GM21360 (cell line): Measurements from ENCODE around the gene MST1R.

ENCODE experiments used
- ATAC-seq: cut with Tn5 transposase; IDR thresholded peaks from one replicate; pipeline ENCODE4 v1.9.1; 2021; ENCODE audit warnings: mild to moderate bottlenecking, moderate library complexity; ENCODE audit not compliant: unreplicated experiment

MST1R gene

DNA sequence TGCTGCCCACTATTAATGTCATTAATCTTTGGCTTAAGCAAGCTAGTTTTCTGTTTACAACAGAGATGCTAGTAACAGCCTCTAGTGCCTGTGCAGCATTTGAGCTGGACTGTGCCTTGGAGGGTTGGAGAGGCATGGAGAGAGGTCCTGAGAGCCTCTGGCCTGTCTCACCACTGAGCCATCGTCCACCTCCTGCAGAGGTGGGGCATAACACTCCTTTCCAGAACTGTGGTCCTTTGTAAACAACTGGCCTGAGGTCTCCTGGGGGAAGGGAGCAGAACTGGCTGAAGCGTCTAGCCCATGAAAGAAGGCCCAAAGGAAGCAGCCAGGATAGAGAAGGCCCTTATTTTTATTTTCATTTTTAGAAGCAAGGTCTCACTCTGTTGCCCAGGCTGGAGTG, 24.0 kb downstream of the MST1R start:
- no peak for ATAC-seq

- no peak for ATAC-seq
Observed at GRCh38 chr3:49878686-49879085, 25.0 kb downstream of the MST1R start.

DNA sequence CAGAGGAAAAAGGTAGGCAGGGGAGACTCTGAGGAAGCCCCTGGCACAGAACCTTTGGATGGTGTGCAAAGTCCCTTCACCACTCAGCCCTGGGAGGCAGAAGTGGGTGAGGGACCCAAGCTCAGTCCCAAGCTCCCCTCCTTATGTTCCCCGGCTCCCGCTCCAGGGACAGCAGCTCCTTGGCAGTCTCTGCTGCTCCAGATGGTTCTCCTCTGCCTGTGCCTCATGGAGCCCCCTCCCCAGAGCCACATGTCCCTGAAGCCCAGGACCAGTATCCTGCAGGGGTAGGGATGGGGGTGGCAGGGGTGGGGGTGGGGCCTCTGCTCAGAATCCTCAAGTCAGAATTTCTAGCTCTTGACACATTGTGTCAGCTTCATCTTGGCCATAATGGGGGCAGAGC, 26.0 kb downstream of the MST1R start:
- ATAC-seq: no peak

- ATAC-seq: no peak
Observed at GRCh38 chr3:49876567-49876966, 27.1 kb downstream of the MST1R start.

DNA sequence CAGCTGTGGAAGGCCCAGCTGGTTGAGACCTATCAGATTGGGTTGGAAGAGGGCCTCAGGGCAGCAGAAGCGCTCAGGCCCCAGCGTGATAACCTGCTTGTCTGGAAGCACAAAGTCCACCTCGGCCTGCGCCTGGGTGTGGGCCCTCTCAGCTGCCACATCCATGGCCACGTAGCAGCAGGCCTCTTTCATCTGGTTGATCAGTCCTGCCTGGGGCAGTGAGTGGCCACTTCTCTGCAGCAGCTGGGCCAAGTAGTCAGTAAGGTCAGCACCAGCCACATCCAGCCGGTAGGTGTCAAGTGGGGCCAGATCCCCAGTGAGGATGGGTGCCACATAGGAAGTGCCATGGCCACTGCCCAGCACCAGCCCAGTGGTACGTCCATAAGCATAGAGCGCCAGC, 30.1 kb downstream of the MST1R start:
- ATAC-seq: no peak

- no peak for ATAC-seq
Observed at GRCh38 chr3:49872801-49873281, 30.8 kb downstream of the MST1R start.

GRCh38 chr3:49871531-49872153, 32.0 kb downstream of the MST1R start:
- no peak for ATAC-seq

GRCh38 chr3:49869525-49870126, 34.0 kb downstream of the MST1R start, which contains the start of gene CAMKV:
TSS of gene CAMKV (minus strand) at chr3:49869906. CDS start at chr3:49862388, 7,518 bp downstream.
- no peak for ATAC-seq

GRCh38 chr3:49868862-49869466, 34.7 kb downstream of the MST1R start:
- ATAC-seq: no peak

DNA sequence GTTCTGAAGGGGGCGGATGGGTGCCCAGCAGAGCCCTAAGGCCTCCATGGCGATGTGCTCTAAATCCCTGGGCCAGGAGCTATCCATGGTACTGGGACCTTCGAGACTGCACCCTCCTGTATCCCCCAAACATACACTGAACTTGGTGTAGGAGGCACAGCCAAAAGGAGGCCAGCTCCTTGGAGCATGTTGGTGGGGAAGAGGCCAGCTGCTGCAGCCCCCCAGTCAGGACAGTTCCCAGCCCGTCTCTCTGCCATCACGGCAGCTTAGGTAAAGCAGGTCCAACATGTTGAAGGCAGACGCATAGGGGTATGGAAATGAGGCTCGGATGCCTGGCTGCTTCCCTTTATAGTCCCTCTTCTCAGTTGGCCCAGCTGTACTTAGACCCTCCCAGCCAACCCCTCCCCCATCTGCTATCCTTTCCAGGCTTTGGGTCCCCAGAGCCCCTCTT, 35.8 kb downstream of the MST1R start:
- no peak for ATAC-seq

GRCh38 chr3:49867400-49867799, 36.3 kb downstream of the MST1R start:
- no peak for ATAC-seq

DNA sequence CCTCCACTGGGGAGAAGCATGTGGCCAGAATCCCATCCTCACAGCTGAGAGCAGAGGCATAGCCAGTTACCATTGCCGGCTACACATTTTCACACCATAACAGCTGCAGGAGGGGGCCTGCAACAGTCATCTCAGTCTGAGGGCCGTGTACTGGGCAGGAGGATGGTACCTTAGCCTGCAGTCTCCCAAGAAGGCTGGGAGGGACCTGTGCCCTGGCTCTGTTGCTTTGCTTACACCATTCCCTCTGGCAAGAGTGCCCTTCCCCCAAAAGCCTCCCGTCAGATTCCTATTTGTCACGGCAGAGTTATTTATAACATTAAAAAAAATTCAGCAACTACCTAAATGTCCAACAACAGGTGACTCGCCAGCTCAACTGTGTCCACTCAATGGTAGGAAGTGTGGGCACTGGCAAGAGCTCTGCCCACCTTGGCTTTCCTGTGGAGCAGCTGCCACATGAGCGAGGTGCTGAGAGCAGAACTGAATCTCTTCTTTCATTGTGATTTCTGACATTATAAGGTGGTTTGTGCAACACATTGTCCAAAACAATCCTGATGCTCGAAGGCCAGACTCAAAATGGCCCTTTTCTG, 38.4 kb downstream of the MST1R start:
- ATAC-seq: no peak

- no peak for ATAC-seq
Observed at GRCh38 chr3:49864505-49864904, 39.2 kb downstream of the MST1R start.

- no peak for ATAC-seq
Observed at GRCh38 chr3:49859576-49860305, 43.9 kb downstream of the MST1R start.

DNA sequence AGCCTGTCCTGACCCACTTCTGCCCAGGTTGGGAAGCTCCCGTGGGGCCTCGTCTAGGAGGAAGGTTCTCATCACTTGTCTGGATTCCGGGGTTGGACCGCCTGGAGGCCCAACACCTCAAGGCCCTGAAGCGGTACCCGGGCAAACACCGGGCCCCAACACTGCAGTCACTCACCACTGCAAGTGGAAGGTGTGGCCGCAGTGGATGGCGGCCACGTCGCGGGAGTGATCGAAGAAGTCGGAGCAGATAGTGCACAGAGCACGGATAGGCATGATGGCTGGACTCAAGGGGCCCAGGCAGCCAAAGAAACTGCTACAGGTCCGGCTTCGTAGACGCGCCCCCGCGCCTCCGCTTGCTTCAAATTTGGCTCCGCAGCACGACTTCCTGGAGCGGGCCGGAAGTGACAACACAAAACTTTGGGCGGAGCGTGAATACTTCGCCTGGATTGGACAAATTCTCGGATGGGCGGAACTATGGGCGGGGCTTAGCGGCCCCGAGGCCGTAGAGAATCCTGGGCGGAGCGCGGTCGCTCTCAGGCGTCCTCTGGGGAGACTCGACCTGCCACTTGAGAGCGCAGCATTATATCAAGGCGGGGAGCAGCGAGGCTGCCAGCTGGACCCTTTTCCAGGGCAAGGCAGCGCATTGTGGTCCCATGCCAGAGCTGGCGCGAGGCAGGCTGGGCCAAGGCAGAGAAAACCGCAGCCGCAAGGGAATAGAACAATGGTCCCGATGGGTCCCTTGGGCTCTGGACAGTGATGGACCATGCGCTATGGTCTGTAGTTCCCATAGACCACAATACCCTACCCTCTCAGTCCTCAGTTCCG, 47.3 kb downstream of the MST1R start, which contains the start of gene TRAIP:
TSS of gene TRAIP (minus strand) at position 384 of the 825 bp plus-strand sequence. CDS start at position 273, 111 bp downstream.
- ATAC-seq: peak; percentile 91

- no peak for ATAC-seq
Observed at GRCh38 chr3:49855662-49856061, 48.0 kb downstream of the MST1R start.

DNA sequence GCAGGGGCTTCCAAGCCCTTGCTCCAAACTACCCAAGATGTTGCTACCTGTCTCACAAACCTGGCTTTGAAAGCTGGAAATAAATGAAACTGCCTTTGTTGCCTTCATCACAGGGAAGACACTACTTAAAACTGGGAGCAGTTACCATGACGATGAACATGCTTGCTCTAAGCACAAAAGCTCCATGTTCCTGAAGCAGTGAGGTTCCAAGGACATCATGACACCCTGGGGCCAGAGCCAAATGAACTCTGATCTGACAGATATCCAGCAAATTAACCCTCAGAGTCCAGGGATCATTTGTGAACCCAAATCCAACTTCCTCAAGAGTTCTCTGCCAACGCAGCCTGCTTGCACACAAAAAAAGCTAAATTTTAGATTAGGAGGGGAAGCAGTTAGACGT, 58.0 kb downstream of the MST1R start:
- no peak for ATAC-seq

DNA sequence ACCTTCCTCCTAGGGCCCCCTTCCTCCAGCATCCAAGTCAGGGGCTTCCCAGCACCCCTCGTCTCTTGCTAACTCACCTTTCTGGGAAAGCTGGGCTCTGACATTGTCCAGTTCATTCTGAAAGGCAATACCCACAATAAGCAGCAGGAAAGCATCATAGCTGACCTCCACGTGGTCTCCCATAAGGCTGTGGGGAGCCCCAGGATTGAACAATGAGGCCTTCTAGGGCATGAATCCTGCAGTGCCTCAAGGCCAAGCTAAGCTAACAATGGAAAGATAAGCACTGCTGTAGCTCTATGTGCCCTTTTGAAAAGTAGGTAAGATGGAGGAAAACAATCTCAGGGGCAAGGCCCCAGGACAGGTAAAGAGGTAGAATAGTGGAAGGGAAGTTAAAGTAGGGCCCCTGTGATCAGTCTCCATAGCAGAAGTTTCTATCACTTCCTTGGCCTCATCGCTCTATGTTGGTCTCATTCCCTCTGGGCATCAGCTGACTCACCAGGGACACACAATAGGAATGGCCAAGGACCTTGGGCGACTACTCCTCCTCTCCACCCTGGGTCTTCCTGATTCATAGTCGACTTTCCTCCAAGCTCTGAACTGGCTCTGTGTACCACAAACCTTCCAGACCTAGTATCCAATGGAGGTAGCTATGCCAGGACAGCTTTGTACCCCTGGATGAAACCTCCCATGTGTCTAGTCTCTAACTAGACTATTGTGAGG, 59.0 kb downstream of the MST1R start:
- ATAC-seq: no peak

- ATAC-seq: no peak
Observed at GRCh38 chr3:49842843-49843517, 60.7 kb downstream of the MST1R start.
